Stimulated activated CD4-positive, alpha-beta T cell treated with anti-CD3 and anti-CD28 coated beads, Interleukin-4, amount 100 ng/mL, for 1 hour (primary cell): ENCODE data around the gene KCMF1.
A peak's percentile ranks its signal among the peaks of the same experiment; 100 is the strongest.
"Not testable (repeated sequence)": the region's sequence is repeated elsewhere in the genome, so short reads cannot be mapped to it uniquely, and the experiment has no call there.

Experiments
- DNase-seq: peaks from one replicate; pipeline ENCODE4 v3.0.0-alpha.2; 2020

KCMF1 gene

GRCh38 chr2:84970868-84971509 is at the start of gene KCMF1:
Gene KCMF1, plus strand, starts transcription at chr2:84971161. Its CDS starts 291 bp downstream, at chr2:84971452.
- DNase-seq = peak; percentile 78

GRCh38 chr2:84923009-84923408 is 48.0 kb upstream of the KCMF1 start:
- no peak for DNase-seq

- no peak for DNase-seq
These were observed 46.5 kb upstream of the KCMF1 start for GRCh38 chr2:84924173-84925106.

GRCh38 chr2:84925336-84925723 is 45.6 kb upstream of the KCMF1 start:
- DNase-seq = no peak

- peak; percentile 99 for DNase-seq
These were observed 45.1 kb upstream of the KCMF1 start for GRCh38 chr2:84925724-84926376.

- DNase-seq = no peak
These were observed 43.7 kb upstream of the KCMF1 start for GRCh38 chr2:84927275-84927627.

- DNase-seq = no peak
These were observed 39.6 kb upstream of the KCMF1 start for GRCh38 chr2:84931384-84931821.

- peak; percentile 47 for DNase-seq
These were observed 32.6 kb upstream of the KCMF1 start for GRCh38 chr2:84938194-84938879.

GRCh38 chr2:84939426-84940087 is 31.4 kb upstream of the KCMF1 start:
- peak; percentile 60 for DNase-seq

GRCh38 chr2:84940088-84940470 is 30.9 kb upstream of the KCMF1 start:
- DNase-seq = no peak

- DNase-seq = no peak
These were observed 30.0 kb upstream of the KCMF1 start for GRCh38 chr2:84940831-84941412.

GRCh38 chr2:84942166-84942565 is 28.8 kb upstream of the KCMF1 start:
- DNase-seq = no peak

- no peak for DNase-seq
These were observed 28.0 kb upstream of the KCMF1 start for GRCh38 chr2:84942964-84943421.

- no peak for DNase-seq
These were observed 26.6 kb upstream of the KCMF1 start for GRCh38 chr2:84944295-84944909.

GRCh38 chr2:84945838-84946203 is 25.1 kb upstream of the KCMF1 start:
- not testable (repeated sequence) for DNase-seq

GRCh38 chr2:84946204-84947009 is 24.6 kb upstream of the KCMF1 start:
- DNase-seq = peak; percentile 72

- DNase-seq = no peak
These were observed 23.9 kb upstream of the KCMF1 start for GRCh38 chr2:84947010-84947593.

- DNase-seq = no peak
These were observed 17.4 kb upstream of the KCMF1 start for GRCh38 chr2:84953535-84953934.

- no peak for DNase-seq
These were observed 16.6 kb upstream of the KCMF1 start for GRCh38 chr2:84954329-84954728.
